K562 (cell line): ENCODE data around the gene SV2A. TPM values are rescaled to one million over a fixed set of nuclear protein-coding genes. Genes with fewer than 3 reads are reported as not detected.

ENCODE experiments used
- ATF2 ChIP-seq: sonication (generic); formaldehyde crosslinking; IDR thresholded peaks from 2 replicates; pipeline ENCODE4 v1.8.1; 2022; ENCODE audit warnings: missing genetic modification reagents
- BHLHE40 ChIP-seq: IDR thresholded peaks from 2 replicates; pipeline ENCODE4 v1.6.1; 2011; ENCODE audit warnings: low read length, improper control_type of control experiment
- CBFA2T3 ChIP-seq: fragments of 450-650 bp; IDR thresholded peaks from 2 replicates; pipeline ENCODE4 v1.6.1; 2017
- CBX8 ChIP-seq: fragments of 200-600 bp; sonication (generic); IDR thresholded peaks from 2 replicates; pipeline ENCODE4 v1.6.1; 2012; ENCODE audit warnings: borderline replicate concordance, mixed run types, low read depth, mild to moderate bottlenecking, moderate library complexity, mixed read lengths, low read length, control low read depth, inconsistent platforms; ENCODE audit not compliant: poor library complexity, severe bottlenecking; ENCODE audit errors: extremely low read depth
- E4F1 ChIP-seq: fragments of 250-450 bp; sonication (Bioruptor Pico); IDR thresholded peaks from 2 replicates; pipeline ENCODE4 v1.5.0; 2021; ENCODE audit warnings: mild to moderate bottlenecking, borderline replicate concordance
- ETS2 ChIP-seq: IDR thresholded peaks from 2 replicates; pipeline ENCODE4 v1.6.1; 2016; ENCODE audit warnings: borderline replicate concordance, missing genetic modification characterization, mild to moderate bottlenecking, moderate library complexity, missing compliant biosample characterization; ENCODE audit not compliant: poor library complexity, severe bottlenecking
- FOSL1 ChIP-seq: fragments of 200-800 bp; sonication (Bioruptor generic); conservative IDR thresholded peaks from 2 replicates; pipeline ENCODE4 v1.6.1; 2016; ENCODE audit warnings: missing genetic modification characterization, missing compliant biosample characterization
- FOXJ2 ChIP-seq: fragments of 200-800 bp; sonication (Bioruptor generic); IDR thresholded peaks from 2 replicates; pipeline ENCODE4 v1.6.1; 2016; ENCODE audit warnings: missing genetic modification characterization, missing compliant biosample characterization
- FUS ChIP-seq: fragments of 200-400 bp; formaldehyde crosslinking; optimal IDR thresholded peaks from 2 replicates; pipeline ENCODE3; 2017; ENCODE audit warnings: low read depth, low read length
- HMBOX1 ChIP-seq: sonication (generic); IDR thresholded peaks from 2 replicates; pipeline ENCODE4 v1.6.1; 2016
- MEF2D ChIP-seq: conservative IDR thresholded peaks from 2 replicates; pipeline ENCODE4 v1.6.1; 2016; ENCODE audit warnings: low read depth, missing genetic modification characterization, missing compliant biosample characterization
- MEIS2 ChIP-seq: fragments of 450-650 bp; IDR thresholded peaks from 2 replicates; pipeline ENCODE4 v1.6.1; 2014; ENCODE audit warnings: mild to moderate bottlenecking; ENCODE audit not compliant: partially characterized antibody
- POLR2AphosphoS5 ChIP-seq: IDR thresholded peaks from 2 replicates; pipeline ENCODE4 v1.6.1; 2011; ENCODE audit warnings: mild to moderate bottlenecking, low read depth, low read length, moderate library complexity; ENCODE audit not compliant: control insufficient read depth, insufficient read depth
- RBM17 ChIP-seq: fragments of 200-400 bp; formaldehyde crosslinking; IDR thresholded peaks from 2 replicates; pipeline ENCODE4 v1.6.1; 2017; ENCODE audit warnings: low read depth, mild to moderate bottlenecking, low read length, borderline replicate concordance
- RCOR1 ChIP-seq, 2 experiments: IDR thresholded peaks; 2 replicates each; pipeline ENCODE4 v1.6.1; 2012; ENCODE audit warnings: low read depth in 2 of 2, low read length in 2 of 2, borderline replicate concordance in 1 of 2, improper control_type of control experiment in 1 of 2
- USF2 ChIP-seq: sonication (generic); formaldehyde crosslinking; IDR thresholded peaks from 2 replicates; pipeline ENCODE4 v1.5.0; 2020; ENCODE audit warnings: missing genetic modification reagents
- ZFPM2 ChIP-seq: fragments of 250-450 bp; sonication (Bioruptor Pico); IDR thresholded peaks from 2 replicates; pipeline ENCODE4 v1.5.1; 2022; ENCODE audit warnings: mild to moderate bottlenecking
- ZNF395 ChIP-seq: fragments of 200-800 bp; sonication (Bioruptor generic); IDR thresholded peaks from 2 replicates; pipeline ENCODE4 v1.6.1; 2017; ENCODE audit warnings: missing genetic modification characterization, missing compliant biosample characterization
- ZNF584 ChIP-seq: fragments of 200-800 bp; sonication (Bioruptor generic); IDR thresholded peaks from 2 replicates; pipeline ENCODE4 v1.6.1; 2016; ENCODE audit warnings: low read depth, mild to moderate bottlenecking, missing genetic modification characterization, missing compliant biosample characterization
- polyA plus RNA-seq, 8 experiments: library from polyadenylated mRNA; depleted of rRNA in 4 of 8; stranded (reverse) in 5 of 8; unstranded in 3 of 8; fragments of >200 nt; fragmentation: Nextera tagmentation in 2 of 8; fragmentation: Illumina TruSeq in 1 of 8; extraction: Ambion mirVana in 2 of 8; extraction: Trizol in 1 of 8; gene quantifications; 2 replicates each; pipeline versions ENCODE4 v1.2.1 to v1.2.3, GENCODE V29; 2011 to 2014; ENCODE audit warnings: inconsistent platforms in 1 of 8, missing spikeins in 1 of 8
- total RNA-seq, 7 experiments: library from RNA; depleted of rRNA in 6 of 7; stranded (reverse); fragments of >200 nt in 6 of 7; fragmentation: Illumina TruSeq in 2 of 7; extraction: Trizol in 2 of 7; gene quantifications; 2 replicates each; pipeline versions ENCODE4 v1.2.1 to v1.2.3, GENCODE V29; 2011 to 2021; ENCODE audit warnings: low replicate concordance in 1 of 7

Gene SV2A
- total and polyA plus RNA-seq, 9 of the 15 experiments (the other 6 are each of a cell fraction or from before 2014, with no cell fraction given), result 0.07 to 0.22 (median 0.11) TPM; not detected in 1

GRCh38 chr1:149888247-149888998, 29.2 kb downstream of the SV2A start (continued):
- no peak for TF ChIP-seq ATF2
- TF ChIP-seq RBM17, result no peak
- 0 out of 2 replicates have a peak, but pooled peaks have one; percentile 32 for TF ChIP-seq MEF2D
- TF ChIP-seq ZNF584 (CRISPR knock-in tag), result 0 out of 2 replicates have a peak, but pooled peaks have one; percentile 70
- peak; percentile 72 for TF ChIP-seq FOSL1
- TF ChIP-seq POLR2AphosphoS5, result peak; percentile 59; the same call in 1 of the 2 replicates
- no peak for TF ChIP-seq E4F1 (CRISPR knock-in tag)
- peak; percentile 25 for TF ChIP-seq MEIS2
- 0 out of 2 replicates have a peak, but pooled peaks have one; percentile 27 for TF ChIP-seq ZNF395 (CRISPR knock-in tag)
- no peak for TF ChIP-seq USF2
- TF ChIP-seq BHLHE40, result no peak
- TF ChIP-seq RCOR1 (IDR thresholded peaks at IDR 0.05; ENCODE audit: borderline replicate concordance in 1 of 2, low read depth in 2 of 2, low read length in 2 of 2), result peak; percentile 14 to 81; a peak in 2 of 4 replicates
- TF ChIP-seq CBX8, result no peak
- TF ChIP-seq ETS2 (tag), result no peak
- peak; percentile 66 for TF ChIP-seq FOXJ2
- peak; percentile 50; the same call in 1 of the 2 replicates for TF ChIP-seq HMBOX1
- TF ChIP-seq FUS, result peak; percentile 14
- peak; percentile 71; the same call in 1 of the 2 replicates for TF ChIP-seq ZFPM2
- TF ChIP-seq CBFA2T3, result peak; percentile 53; the same call in 1 of the 2 replicates
